ENCODE results near the gene IMMP2L.

IMMP2L gene

GRCh38 chr7:111362506-111363054, 199.7 kb downstream of the IMMP2L start:
- POLR2A ChIA-PET: no interaction called here
- CTCF ChIA-PET: no interaction called here
- no peak for TF ChIP-seq CTBP1 (IDR thresholded peaks at IDR 0.05; ENCODE audit: borderline replicate concordance)
- TF ChIP-seq ARNT (IDR thresholded peaks at IDR 0.05): no peak
- no peak for TF ChIP-seq TARDBP (IDR thresholded peaks at IDR 0.05)
- no peak for TF ChIP-seq SUZ12 (IDR thresholded peaks at IDR 0.05)
- no peak for DNase-seq (ENCODE audit: extremely low spot score)

GRCh38 chr7:111358915-111359314, 203.4 kb downstream of the IMMP2L start:
- no peak for TF ChIP-seq ARNT (IDR thresholded peaks at IDR 0.05)
- TF ChIP-seq HDGF (IDR thresholded peaks at IDR 0.05; ENCODE audit: borderline replicate concordance): no peak
- no peak for TF ChIP-seq ZNF384 (IDR thresholded peaks at IDR 0.05)
- no peak for TF ChIP-seq SP1 (IDR thresholded peaks at IDR 0.05)
- no peak for TF ChIP-seq LEF1 (IDR thresholded peaks at IDR 0.05; ENCODE audit: borderline replicate concordance)
- TF ChIP-seq FOXA1 (IDR thresholded peaks at IDR 0.05): no peak
- no peak for TF ChIP-seq FOXK2 (IDR thresholded peaks at IDR 0.05)
- no peak for TF ChIP-seq ELF4 (IDR thresholded peaks at IDR 0.05)
- TF ChIP-seq, protein P1, sequence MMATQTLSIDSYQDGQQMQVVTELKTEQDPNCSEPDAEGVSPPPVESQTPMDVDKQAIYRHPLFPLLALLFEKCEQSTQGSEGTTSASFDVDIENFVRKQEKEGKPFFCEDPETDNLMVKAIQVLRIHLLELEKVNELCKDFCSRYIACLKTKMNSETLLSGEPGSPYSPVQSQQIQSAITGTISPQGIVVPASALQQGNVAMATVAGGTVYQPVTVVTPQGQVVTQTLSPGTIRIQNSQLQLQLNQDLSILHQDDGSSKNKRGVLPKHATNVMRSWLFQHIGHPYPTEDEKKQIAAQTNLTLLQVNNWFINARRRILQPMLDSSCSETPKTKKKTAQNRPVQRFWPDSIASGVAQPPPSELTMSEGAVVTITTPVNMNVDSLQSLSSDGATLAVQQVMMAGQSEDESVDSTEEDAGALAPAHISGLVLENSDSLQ (IDR thresholded peaks at IDR 0.05): no peak
- TF ChIP-seq NFRKB (IDR thresholded peaks at IDR 0.05): no peak
- TF ChIP-seq CTBP1 (IDR thresholded peaks at IDR 0.05; ENCODE audit: borderline replicate concordance): no peak
- no peak for TF ChIP-seq SUZ12 (IDR thresholded peaks at IDR 0.05)
- ChIA-PET POLR2A (no interaction called here), CTCF (interaction anchor here (0.5 kb wide), 1 partner anchor 30 kb away, joined by 3 read pairs; no protein-coding TSS in a partner anchor)
- no peak for DNase-seq (ENCODE audit: extremely low spot score)

GRCh38 chr7:111357691-111358090, 204.6 kb downstream of the IMMP2L start:
- TF ChIP-seq ZNF384 (IDR thresholded peaks at IDR 0.05) (no peak), BHLHE40 (IDR thresholded peaks at IDR 0.05; ENCODE audit: borderline replicate concordance) (no peak), SP1 (IDR thresholded peaks at IDR 0.05) (no peak), CTBP1 (IDR thresholded peaks at IDR 0.05; ENCODE audit: borderline replicate concordance) (no peak), FOXM1 (IDR thresholded peaks at IDR 0.05; ENCODE audit: borderline replicate concordance) (no peak), L3MBTL2 (conservative IDR thresholded peaks at IDR 0.05) (no peak), TARDBP (IDR thresholded peaks at IDR 0.05) (no peak), NFRKB (IDR thresholded peaks at IDR 0.05) (no peak)
- TF ChIP-seq, protein P1 (IDR thresholded peaks at IDR 0.05): no peak
- DNase-seq (ENCODE audit: extremely low spot score): no peak
- POLR2A ChIA-PET: no interaction called here
- CTCF ChIA-PET: no interaction called here

DNA sequence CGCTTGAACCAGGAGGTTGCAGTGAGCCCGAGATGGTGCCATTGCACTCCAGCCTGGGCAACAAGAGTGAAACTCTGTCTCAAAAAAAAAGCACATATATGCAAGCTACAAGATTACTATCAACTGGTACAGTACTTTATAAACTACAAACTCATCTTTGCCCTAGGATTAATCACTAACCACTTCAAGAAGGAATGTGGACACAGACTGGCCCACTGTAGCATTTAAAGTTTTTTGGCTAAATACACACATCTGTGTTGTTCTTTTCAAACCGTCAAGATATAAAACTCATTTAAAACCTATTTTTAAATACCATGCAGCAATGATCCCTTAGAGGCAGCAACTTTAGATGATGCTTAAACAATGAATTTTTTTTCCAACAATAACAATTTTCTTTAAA, 205.4 kb downstream of the IMMP2L start:
- POLR2A ChIA-PET: no interaction called here
- no peak for DNase-seq (ENCODE audit: extremely low spot score)

GRCh38 chr7:111352319-111352718, 210.0 kb downstream of the IMMP2L start:
- ChIA-PET POLR2A (no interaction called here), CTCF (no interaction called here)
- DNase-seq (ENCODE audit: extremely low spot score): no peak
- TF ChIP-seq FOXA1 (IDR thresholded peaks at IDR 0.05): no peak
- TF ChIP-seq FOXM1 (IDR thresholded peaks at IDR 0.05; ENCODE audit: borderline replicate concordance): no peak

More for the DNA sequence above, 205.4 kb downstream of the IMMP2L start:
- CTCF ChIA-PET: no interaction called here
- TF ChIP-seq LEF1 (IDR thresholded peaks at IDR 0.05; ENCODE audit: borderline replicate concordance) (no peak), FOXA1 (IDR thresholded peaks at IDR 0.05) (no peak), SUZ12 (IDR thresholded peaks at IDR 0.05) (no peak), ARNT (IDR thresholded peaks at IDR 0.05) (no peak), ELF4 (IDR thresholded peaks at IDR 0.05) (no peak), FOXM1 (IDR thresholded peaks at IDR 0.05; ENCODE audit: borderline replicate concordance) (no peak), SP1 (IDR thresholded peaks at IDR 0.05) (no peak), TARDBP (IDR thresholded peaks at IDR 0.05) (no peak), NFRKB (IDR thresholded peaks at IDR 0.05) (no peak), BHLHE40 (IDR thresholded peaks at IDR 0.05; ENCODE audit: borderline replicate concordance) (no peak), CTBP1 (IDR thresholded peaks at IDR 0.05; ENCODE audit: borderline replicate concordance) (no peak), FOXK2 (IDR thresholded peaks at IDR 0.05) (no peak)
- TF ChIP-seq, protein P1 (IDR thresholded peaks at IDR 0.05): no peak

- CTCF ChIA-PET: no interaction called here
- TF ChIP-seq FOXA1 (IDR thresholded peaks at IDR 0.05): no peak
- TF ChIP-seq SUZ12 (IDR thresholded peaks at IDR 0.05): no peak
- no peak for TF ChIP-seq FOXM1 (IDR thresholded peaks at IDR 0.05; ENCODE audit: borderline replicate concordance)
- no peak for TF ChIP-seq ZNF384 (IDR thresholded peaks at IDR 0.05)
- no peak for TF ChIP-seq HDGF (IDR thresholded peaks at IDR 0.05; ENCODE audit: borderline replicate concordance)
- TF ChIP-seq ELF4 (IDR thresholded peaks at IDR 0.05): no peak
- TF ChIP-seq, protein P1 (IDR thresholded peaks at IDR 0.05): no peak
- no peak for TF ChIP-seq SP1 (IDR thresholded peaks at IDR 0.05)
- TF ChIP-seq CTBP1 (IDR thresholded peaks at IDR 0.05; ENCODE audit: borderline replicate concordance): no peak
- POLR2A ChIA-PET: no interaction called here
- DNase-seq (ENCODE audit: extremely low spot score): no peak
Observed at GRCh38 chr7:111346219-111346618, 216.1 kb downstream of the IMMP2L start.
